Neuronal stem cell (in vitro differentiated cells): ENCODE measurements around the gene NBDY.

Experiments
- DNase-seq: peaks from one replicate; pipeline ENCODE4 v3.0.0-alpha.2; 2013; ENCODE audit warnings: low spot score
- H2AFZ ChIP-seq: one replicate; pipeline ENCODE4 v1.6.1; 2013; ENCODE audit warnings: mild to moderate bottlenecking, low read length, inconsistent platforms
- H2AK5ac ChIP-seq: 2 replicates; pipeline ENCODE4 v1.6.1; 2013; ENCODE audit warnings: low read depth, mild to moderate bottlenecking, inconsistent platforms, low read length, moderate library complexity, mixed read lengths
- H2BK120ac ChIP-seq: 2 replicates; pipeline ENCODE4 v1.6.1; 2013; ENCODE audit warnings: low read depth, mild to moderate bottlenecking, inconsistent platforms, low read length, moderate library complexity, mixed read lengths
- H2BK12ac ChIP-seq: one replicate; pipeline ENCODE4 v1.6.1; 2013; ENCODE audit warnings: low read length, inconsistent platforms
- H2BK15ac ChIP-seq: 2 replicates; pipeline ENCODE4 v1.6.1; 2013; ENCODE audit warnings: mild to moderate bottlenecking, low read length, inconsistent platforms, mixed read lengths
- H2BK5ac ChIP-seq: one replicate; pipeline ENCODE4 v1.6.1; 2013; ENCODE audit warnings: inconsistent platforms, mild to moderate bottlenecking, low read length, moderate library complexity
- H3K14ac ChIP-seq: one replicate; pipeline ENCODE4 v1.6.1; 2013; ENCODE audit warnings: low read length, inconsistent platforms
- H3K18ac ChIP-seq: 2 replicates; pipeline ENCODE4 v1.6.1; 2013; ENCODE audit warnings: low read length, inconsistent platforms
- H3K23ac ChIP-seq: 2 replicates; pipeline ENCODE4 v1.6.1; 2013; ENCODE audit warnings: low read depth, mild to moderate bottlenecking, mixed read lengths, low read length, inconsistent platforms; ENCODE audit not compliant: poor library complexity
- H3K27ac ChIP-seq: replicated peaks from 3 replicates; pipeline ENCODE4 v1.5.1; 2013; ENCODE audit warnings: low read length, inconsistent platforms
- H3K27me3 ChIP-seq, 3 experiments: 2 replicates each; pipeline ENCODE4 v1.6.1; 2013; ENCODE audit warnings: low read length in 3 of 3, mild to moderate bottlenecking in 2 of 3, inconsistent platforms in 1 of 3, low read depth in 1 of 3, mixed read lengths in 1 of 3, moderate library complexity in 1 of 3; ENCODE audit not compliant: control insufficient read depth in 3 of 3, insufficient read depth in 3 of 3
- H3K36me3 ChIP-seq, 2 donors: replicated peaks in 1 of 2; 2 replicates each; pipeline ENCODE4 v1.6.1; 2013; ENCODE audit warnings: low read length in 2 of 2; ENCODE audit not compliant: control insufficient read depth in 2 of 2, insufficient read depth in 2 of 2
- H3K4ac ChIP-seq: 2 replicates; pipeline ENCODE4 v1.6.1; 2013; ENCODE audit warnings: inconsistent platforms, mild to moderate bottlenecking, low read length, moderate library complexity
- H3K4me1 ChIP-seq, 2 donors: 1 replicate in 1 of 2; 2 replicates in 1 of 2; pipeline ENCODE4 v1.6.1; 2013; ENCODE audit warnings: low read length in 2 of 2, low read depth in 1 of 2; ENCODE audit not compliant: control insufficient read depth in 2 of 2, insufficient read depth in 1 of 2
- H3K4me2 ChIP-seq: one replicate; pipeline ENCODE4 v1.6.1; 2013; ENCODE audit warnings: mild to moderate bottlenecking, low read length, inconsistent platforms; ENCODE audit not compliant: insufficient read depth, poor library complexity, severe bottlenecking
- H3K4me3 ChIP-seq, 2 donors: 2 replicates each; pipeline ENCODE4 v1.5.1; 2013; ENCODE audit warnings: low read length in 2 of 2, mild to moderate bottlenecking in 2 of 2, inconsistent platforms in 1 of 2, moderate library complexity in 1 of 2
- H3K79me1 ChIP-seq: one replicate; pipeline ENCODE4 v1.6.1; 2013; ENCODE audit warnings: low read depth, mild to moderate bottlenecking, inconsistent platforms, low read length, moderate library complexity
- H3K9ac ChIP-seq: one replicate; pipeline ENCODE4 v1.6.1; 2013; ENCODE audit warnings: mild to moderate bottlenecking, low read depth, low read length, inconsistent platforms; ENCODE audit not compliant: poor library complexity
- H3K9me3 ChIP-seq, 2 donors: replicated peaks in 1 of 2; 2 replicates each; pipeline versions ENCODE3 to v1.6.1; 2013; ENCODE audit warnings: low read length in 2 of 2, mild to moderate bottlenecking in 2 of 2, inconsistent platforms in 1 of 2, low read depth in 1 of 2, mixed read lengths in 1 of 2, moderate library complexity in 1 of 2; ENCODE audit not compliant: control insufficient read depth in 2 of 2, insufficient read depth in 1 of 2
- H4K8ac ChIP-seq: one replicate; pipeline ENCODE4 v1.6.1; 2013; ENCODE audit warnings: low read depth, mild to moderate bottlenecking, inconsistent platforms, low read length, moderate library complexity
- H4K91ac ChIP-seq: one replicate; pipeline ENCODE4 v1.6.1; 2013; ENCODE audit warnings: low read length, low read depth, mild to moderate bottlenecking, inconsistent platforms; ENCODE audit not compliant: poor library complexity
- WGBS, 2 donors: extraction: QIAGEN DNeasy Blood & Tissue Kit; methylation state at CpG; one replicate each; pipeline ENCODE4 v1.1.7; 2013; ENCODE audit warnings: missing lambda C conversion rate in 2 of 2, mixed read lengths in 1 of 2; ENCODE audit not compliant: insufficient read length in 2 of 2, insufficient replicate concordance in 1 of 2; ENCODE audit errors: extremely low coverage in 2 of 2; 5-methylcytosine and 5-hydroxymethylcytosine counted together

The NBDY gene

GRCh38 chrX:56796641-56797395 lies 67.8 kb downstream of the NBDY start:
- H3K23ac ChIP-seq = no peak overlapping the region
- no peak overlapping the region for H4K91ac ChIP-seq
- no peak overlapping the region for H3K18ac ChIP-seq
- no peak overlapping the region for H4K8ac ChIP-seq
- H2BK15ac ChIP-seq = no peak overlapping the region
- no peak overlapping the region for H3K4me2 ChIP-seq
- no peak overlapping the region for H2BK120ac ChIP-seq
- H2AK5ac ChIP-seq = no peak overlapping the region
- no CpG with 5 or more reads among the region's 4 CpGs for WGBS, 2 donors
- H3K27ac ChIP-seq = no peak overlapping the region
- H3K9ac ChIP-seq = no peak overlapping the region
- H3K4me3 ChIP-seq = no peak overlapping the region
- H3K36me3 ChIP-seq = peaks cover 3 to 16% of the 10 kb centered on the region in 2 donors
- no peak for DNase-seq
- no peak overlapping the region for H2BK12ac ChIP-seq
- no peaks in the 10 kb centered on the region for H3K9me3 ChIP-seq
- peaks cover 0 to 11% (median 0%) of the 10 kb centered on the region in 3 experiments for H3K27me3 ChIP-seq
- H3K14ac ChIP-seq = no peak overlapping the region
- no peaks in the 10 kb centered on the region for H3K4me1 ChIP-seq
- H2AFZ ChIP-seq = no peak overlapping the region
- peaks cover under 1% of the 10 kb centered on the region for H3K79me1 ChIP-seq
- H3K4ac ChIP-seq = no peak overlapping the region
- no peak overlapping the region for H2BK5ac ChIP-seq

GRCh38 chrX:56797574-56798338 lies 68.7 kb downstream of the NBDY start:
- Histone ChIP-seq H3K4me3 (no peak overlapping the region), H2BK15ac (no peak overlapping the region), H3K4me2 (no peak overlapping the region), H3K9ac (no peak overlapping the region), H2BK5ac (no peak overlapping the region), H2AK5ac (no peak overlapping the region), H3K36me3 (peaks cover 0 to 10% of the 10 kb centered on the region in 2 donors), H3K14ac (no peak overlapping the region), H3K9me3 (no peaks in the 10 kb centered on the region), H4K8ac (no peak overlapping the region), H3K4ac (no peak overlapping the region), H3K79me1 (peaks cover 3% of the 10 kb centered on the region), H3K23ac (no peak overlapping the region), H2BK12ac (no peak overlapping the region), H3K27me3 (peaks cover 0 to 7% (median 0%) of the 10 kb centered on the region in 3 experiments), H4K91ac (no peak overlapping the region), H3K27ac (no peak overlapping the region), H3K4me1 (no peaks in the 10 kb centered on the region), H2AFZ (no peak overlapping the region), H2BK120ac (no peak overlapping the region), H3K18ac (no peak overlapping the region)
- WGBS, 2 donors = no CpG with 5 or more reads among the region's 6 CpGs
- no peak for DNase-seq

GRCh38 chrX:56798339-56798711 lies 69.3 kb downstream of the NBDY start:
- H3K79me1 ChIP-seq = peaks cover 3% of the 10 kb centered on the region

More at GRCh38 chrX:56798339-56798711, 69.3 kb downstream of the NBDY start:
- Histone ChIP-seq H2BK12ac (no peak overlapping the region), H3K14ac (no peak overlapping the region), H2AFZ (no peak overlapping the region), H3K18ac (no peak overlapping the region), H4K91ac (no peak overlapping the region), H2BK5ac (no peak overlapping the region), H3K27ac (no peak overlapping the region), H4K8ac (no peak overlapping the region), H3K4me2 (no peak overlapping the region), H2BK15ac (no peak overlapping the region), H3K4ac (no peak overlapping the region), H3K27me3 (peaks cover 0 to 4% (median 0%) of the 10 kb centered on the region in 3 experiments), H3K4me1 (no peaks in the 10 kb centered on the region), H3K9me3 (no peaks in the 10 kb centered on the region), H3K4me3 (no peak overlapping the region), H2BK120ac (no peak overlapping the region), H2AK5ac (no peak overlapping the region), H3K23ac (no peak overlapping the region), H3K36me3 (peaks cover 0 to 12% of the 10 kb centered on the region in 2 donors), H3K9ac (no peak overlapping the region)
- WGBS, 2 donors = no CpG with 5 or more reads among the region's 5 CpGs
- DNase-seq = no peak
